Measurements from ENCODE around the gene MRPL32.

Gene MRPL32

DNA sequence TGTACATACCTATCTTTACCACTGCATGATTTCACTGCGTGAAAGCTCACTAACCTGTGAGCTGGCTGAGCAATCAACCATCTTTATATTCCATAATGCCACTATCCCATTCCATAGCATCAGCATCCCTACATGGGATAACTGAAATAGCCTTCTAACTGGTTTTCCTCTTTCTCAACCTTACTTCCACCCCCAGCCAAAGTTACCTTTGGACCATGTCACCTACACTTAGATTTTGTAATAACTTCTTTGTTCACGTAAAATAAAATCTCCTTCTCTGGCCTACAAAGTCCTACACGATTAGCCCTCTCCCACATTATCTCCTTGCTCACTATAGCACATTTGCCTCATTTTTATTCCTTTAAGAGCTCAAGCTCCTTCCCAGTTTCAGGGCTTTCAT lies 2.7 kb upstream of the MRPL32 start:
- Histone ChIP-seq H3K4me3 (ENCODE audit: low read length) (no peak overlapping the region), H3K4ac (ENCODE audit: low read depth, low read length) (no peak overlapping the region), H2AK5ac (ENCODE audit: low read length) (no peak overlapping the region), H4K8ac (ENCODE audit: low read depth, low read length) (no peak overlapping the region), H3K27ac (ENCODE audit: low read depth, low read length) (no peak overlapping the region), H3K4me1 (ENCODE audit: control insufficient read depth, low read depth, low read length) (peaks cover 5% of the 10 kb centered on the region), H3K18ac (ENCODE audit: low read length) (no peak overlapping the region), H2BK120ac (ENCODE audit: low read depth, low read length) (no peak overlapping the region), H4K5ac (ENCODE audit: low read length) (no peak overlapping the region), H3K27me3 (ENCODE audit: insufficient read depth, low read length, poor library complexity) (no peaks in the 10 kb centered on the region), H2BK5ac (ENCODE audit: low read length) (no peak overlapping the region), H3K36me3 (ENCODE audit: control insufficient read depth, insufficient read depth, low read length) (no peaks in the 10 kb centered on the region), H3K79me2 (ENCODE audit: control insufficient read depth, insufficient read depth, low read length) (peaks cover 69% of the 10 kb centered on the region), H3K4me2 (ENCODE audit: low read length) (no peak overlapping the region), H3K9ac (ENCODE audit: low read length) (peak overlapping the region; percentile 10), H3K23ac (ENCODE audit: low read length) (peak overlapping the region; percentile 30), H2BK15ac (replicated peaks; ENCODE audit: low read depth) (no peak overlapping the region), H3K56ac (ENCODE audit: low read length) (peak overlapping the region; percentile 34), H3K79me1 (ENCODE audit: low read length) (peaks cover 6% of the 10 kb centered on the region)
- 100% methylated on average over 1 of the region's 3 CpGs for WGBS (ENCODE audit: extremely low coverage, insufficient coverage, low lambda C conversion rate)
- DNase-seq, result no peak

DNA sequence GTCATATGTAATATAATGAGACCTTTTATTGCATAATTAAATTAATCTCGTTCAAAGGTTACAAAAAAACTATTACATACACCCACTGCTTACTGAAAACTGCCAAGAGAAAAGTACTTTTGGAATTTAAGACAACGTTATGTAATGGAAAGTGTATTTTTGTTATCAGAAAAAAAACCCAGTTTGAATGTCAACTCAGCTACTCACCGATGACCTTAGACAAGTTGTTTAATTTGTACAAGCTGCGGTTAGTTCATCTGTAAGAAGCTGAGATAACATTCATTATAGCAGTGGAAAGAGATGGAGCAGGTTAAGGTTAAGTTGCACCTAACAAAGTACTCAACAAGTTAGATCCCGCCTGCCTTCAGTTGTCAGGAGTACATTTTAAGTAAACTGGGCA lies 1.3 kb upstream of the MRPL32 start:
- Histone ChIP-seq H3K23ac (ENCODE audit: low read length) (no peak overlapping the region), H4K5ac (ENCODE audit: low read length) (no peak overlapping the region), H2BK15ac (replicated peaks; ENCODE audit: low read depth) (no peak overlapping the region), H3K56ac (ENCODE audit: low read length) (peak overlapping the region; percentile 100), H3K36me3 (ENCODE audit: control insufficient read depth, insufficient read depth, low read length) (peaks cover 2% of the 10 kb centered on the region), H3K18ac (ENCODE audit: low read length) (no peak overlapping the region), H3K27ac (ENCODE audit: low read depth, low read length) (no peak overlapping the region), H3K4me2 (ENCODE audit: low read length) (peak overlapping the region; percentile 89), H2BK5ac (ENCODE audit: low read length) (no peak overlapping the region), H2BK120ac (ENCODE audit: low read depth, low read length) (no peak overlapping the region), H3K27me3 (ENCODE audit: insufficient read depth, low read length, poor library complexity) (no peaks in the 10 kb centered on the region), H2AK5ac (ENCODE audit: low read length) (no peak overlapping the region), H3K79me2 (ENCODE audit: control insufficient read depth, insufficient read depth, low read length) (peaks cover 68% of the 10 kb centered on the region), H3K9ac (ENCODE audit: low read length) (peak overlapping the region; percentile 99), H3K4ac (ENCODE audit: low read depth, low read length) (no peak overlapping the region), H3K4me1 (ENCODE audit: control insufficient read depth, low read depth, low read length) (peaks cover 5% of the 10 kb centered on the region), H4K8ac (ENCODE audit: low read depth, low read length) (no peak overlapping the region), H3K4me3 (ENCODE audit: low read length) (peak overlapping the region; percentile 100), H3K79me1 (ENCODE audit: low read length) (peaks cover 5% of the 10 kb centered on the region)
- DNase-seq, result no peak
- WGBS (ENCODE audit: extremely low coverage, insufficient coverage, low lambda C conversion rate), result no CpG with 5 or more reads among the region's 5 CpGs

DNA sequence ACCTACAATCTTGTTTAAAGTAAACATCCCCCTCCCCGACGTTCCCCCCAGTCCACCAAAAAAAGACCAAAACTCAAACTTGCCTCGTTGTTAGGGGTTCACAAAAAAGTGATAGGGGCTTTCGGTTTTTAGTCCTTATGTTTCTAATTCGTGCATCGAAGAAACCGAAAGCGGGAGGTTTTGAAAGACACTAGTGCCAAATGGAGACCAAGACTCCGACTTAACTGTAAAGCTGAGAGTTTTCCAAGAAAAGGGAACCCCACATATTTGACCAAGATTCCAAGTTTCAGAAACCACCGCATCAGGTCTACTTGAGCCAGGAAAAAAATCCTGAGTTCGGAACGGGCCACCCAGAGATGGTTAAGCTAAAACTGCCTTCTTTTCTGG lies 736 bp upstream of the MRPL32 start:
- Histone ChIP-seq H3K36me3 (ENCODE audit: control insufficient read depth, insufficient read depth, low read length) (peaks cover 2% of the 10 kb centered on the region), H2BK15ac (replicated peaks; ENCODE audit: low read depth) (no peak overlapping the region), H2BK5ac (ENCODE audit: low read length) (peak overlapping the region; percentile 87), H3K4me2 (ENCODE audit: low read length) (peak overlapping the region; percentile 51), H3K27me3 (ENCODE audit: insufficient read depth, low read length, poor library complexity) (no peaks in the 10 kb centered on the region), H3K4ac (ENCODE audit: low read depth, low read length) (peak overlapping the region; percentile 6), H2BK120ac (ENCODE audit: low read depth, low read length) (no peak overlapping the region), H3K79me1 (ENCODE audit: low read length) (peaks cover 5% of the 10 kb centered on the region), H4K5ac (ENCODE audit: low read length) (no peak overlapping the region), H4K8ac (ENCODE audit: low read depth, low read length) (no peak overlapping the region), H3K56ac (ENCODE audit: low read length) (peak overlapping the region; percentile 100), H2AK5ac (ENCODE audit: low read length) (no peak overlapping the region), H3K9ac (ENCODE audit: low read length) (peak overlapping the region; percentile 99), H3K4me3 (ENCODE audit: low read length) (peak overlapping the region; percentile 100), H3K4me1 (ENCODE audit: control insufficient read depth, low read depth, low read length) (peaks cover 5% of the 10 kb centered on the region), H3K27ac (ENCODE audit: low read depth, low read length) (no peak overlapping the region), H3K23ac (ENCODE audit: low read length) (peak overlapping the region; percentile 60), H3K79me2 (ENCODE audit: control insufficient read depth, insufficient read depth, low read length) (peaks cover 68% of the 10 kb centered on the region), H3K18ac (ENCODE audit: low read length) (no peak overlapping the region)
- no peak for DNase-seq
- WGBS (ENCODE audit: extremely low coverage, insufficient coverage, low lambda C conversion rate), result no CpG with 5 or more reads among the region's 12 CpGs

DNA sequence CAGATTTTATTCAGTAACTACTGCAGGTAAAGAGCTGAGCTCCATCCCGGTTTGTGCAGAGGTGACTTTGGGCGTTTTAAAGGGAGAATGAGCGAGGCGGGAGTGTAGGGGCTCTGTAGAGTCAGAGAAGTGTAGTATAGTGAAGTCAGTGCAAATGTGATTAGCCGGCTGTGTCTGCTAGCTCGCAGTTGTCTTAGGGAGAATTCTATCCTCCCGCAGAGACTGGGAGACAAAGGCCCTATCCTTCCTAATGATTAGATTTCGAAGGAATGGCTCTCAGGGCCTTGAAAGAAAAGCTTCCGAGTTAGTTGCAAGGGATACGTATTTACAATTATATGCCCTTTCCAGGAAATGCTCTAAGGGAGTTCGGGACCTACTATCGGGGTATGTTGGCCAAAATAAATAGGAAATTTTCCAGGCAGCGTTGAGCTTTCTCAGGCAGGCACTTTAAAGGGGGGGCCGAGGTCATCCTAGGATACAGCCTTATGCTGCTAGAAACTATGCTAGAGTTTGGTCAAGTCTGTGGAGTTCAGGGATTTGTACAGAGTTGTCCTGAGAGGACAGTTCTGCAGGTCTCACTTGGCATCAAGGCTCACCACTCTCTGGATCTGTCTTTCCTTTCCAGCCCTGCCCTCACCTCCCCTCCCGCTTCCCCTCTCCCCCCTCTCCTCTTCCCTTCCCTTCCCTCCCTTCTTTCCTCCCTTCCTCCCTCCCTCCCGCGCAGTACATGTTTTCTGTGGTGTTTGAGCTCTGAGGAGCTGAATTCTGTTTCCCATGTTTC lies 825 bp downstream of the MRPL32 start:
- Histone ChIP-seq H3K4me1 (ENCODE audit: control insufficient read depth, low read depth, low read length) (peaks cover 5% of the 10 kb centered on the region), H3K4me3 (ENCODE audit: low read length) (peak overlapping the region; percentile 87), H3K23ac (ENCODE audit: low read length) (no peak overlapping the region), H2BK5ac (ENCODE audit: low read length) (no peak overlapping the region), H3K27ac (ENCODE audit: low read depth, low read length) (peak overlapping the region; percentile 6), H4K8ac (ENCODE audit: low read depth, low read length) (no peak overlapping the region), H2BK15ac (replicated peaks; ENCODE audit: low read depth) (no peak overlapping the region), H3K9ac (ENCODE audit: low read length) (peak overlapping the region; percentile 97), H3K27me3 (ENCODE audit: insufficient read depth, low read length, poor library complexity) (no peaks in the 10 kb centered on the region), H2AK5ac (ENCODE audit: low read length) (no peak overlapping the region), H4K5ac (ENCODE audit: low read length) (no peak overlapping the region), H2BK120ac (ENCODE audit: low read depth, low read length) (no peak overlapping the region), H3K36me3 (ENCODE audit: control insufficient read depth, insufficient read depth, low read length) (peaks cover 2% of the 10 kb centered on the region), H3K18ac (ENCODE audit: low read length) (peak overlapping the region; percentile 81), H3K79me2 (ENCODE audit: control insufficient read depth, insufficient read depth, low read length) (peaks cover 61% of the 10 kb centered on the region), H3K79me1 (ENCODE audit: low read length) (peaks cover 5% of the 10 kb centered on the region), H3K56ac (ENCODE audit: low read length) (peak overlapping the region; percentile 85), H3K4me2 (ENCODE audit: low read length) (peak overlapping the region; percentile 81), H3K4ac (ENCODE audit: low read depth, low read length) (peak overlapping the region; percentile 66)
- peak; percentile 63 for DNase-seq
- WGBS (ENCODE audit: extremely low coverage, insufficient coverage, low lambda C conversion rate), result no CpG with 5 or more reads among the region's 17 CpGs

DNA sequence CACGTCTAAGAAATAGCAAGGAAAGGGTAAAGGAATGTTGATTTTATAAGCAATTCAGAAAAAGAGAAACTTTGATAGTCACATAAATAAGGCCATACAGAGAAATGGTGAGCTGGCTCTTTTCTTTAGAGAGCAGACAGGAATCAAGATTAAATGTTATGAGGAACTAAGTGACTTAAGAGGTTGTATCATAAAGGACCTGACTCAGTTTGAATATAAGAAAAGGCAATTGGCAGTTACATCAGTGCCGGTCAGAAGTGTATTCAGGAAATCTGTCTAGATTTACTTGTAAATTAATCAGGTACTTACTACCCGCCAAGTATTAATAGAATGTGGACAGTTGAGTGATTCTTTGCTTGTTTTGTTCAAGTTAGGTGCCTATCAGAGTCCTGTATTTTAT lies 2.1 kb downstream of the MRPL32 start:
- H3K4me1 ChIP-seq (ENCODE audit: control insufficient read depth, low read depth, low read length), result peaks cover 4% of the 10 kb centered on the region
- H2BK120ac ChIP-seq (ENCODE audit: low read depth, low read length), result no peak overlapping the region
- no peak overlapping the region for H3K27ac ChIP-seq (ENCODE audit: low read depth, low read length)
- H3K4me2 ChIP-seq (ENCODE audit: low read length), result no peak overlapping the region
- peaks cover 3% of the 10 kb centered on the region for H3K79me1 ChIP-seq (ENCODE audit: low read length)
- no peak overlapping the region for H3K18ac ChIP-seq (ENCODE audit: low read length)
- no peak overlapping the region for H3K4me3 ChIP-seq (ENCODE audit: low read length)
- no peak overlapping the region for H2AK5ac ChIP-seq (ENCODE audit: low read length)
- H3K79me2 ChIP-seq (ENCODE audit: control insufficient read depth, insufficient read depth, low read length), result peaks cover 49% of the 10 kb centered on the region
- WGBS (ENCODE audit: extremely low coverage, insufficient coverage, low lambda C conversion rate), result no CpG with 5 or more reads among the region's 3 CpGs
- H3K4ac ChIP-seq (ENCODE audit: low read depth, low read length), result no peak overlapping the region
- H3K9ac ChIP-seq (ENCODE audit: low read length), result no peak overlapping the region
- no peak overlapping the region for H4K8ac ChIP-seq (ENCODE audit: low read depth, low read length)
- peaks cover 2% of the 10 kb centered on the region for H3K36me3 ChIP-seq (ENCODE audit: control insufficient read depth, insufficient read depth, low read length)
- no peak overlapping the region for H3K56ac ChIP-seq (ENCODE audit: low read length)
- no peak overlapping the region for H3K23ac ChIP-seq (ENCODE audit: low read length)
- H3K27me3 ChIP-seq (ENCODE audit: insufficient read depth, low read length, poor library complexity), result no peaks in the 10 kb centered on the region
- no peak overlapping the region for H4K5ac ChIP-seq (ENCODE audit: low read length)
- H2BK5ac ChIP-seq (ENCODE audit: low read length), result no peak overlapping the region
- no peak for DNase-seq
- no peak overlapping the region for H2BK15ac ChIP-seq (replicated peaks; ENCODE audit: low read depth)

DNA sequence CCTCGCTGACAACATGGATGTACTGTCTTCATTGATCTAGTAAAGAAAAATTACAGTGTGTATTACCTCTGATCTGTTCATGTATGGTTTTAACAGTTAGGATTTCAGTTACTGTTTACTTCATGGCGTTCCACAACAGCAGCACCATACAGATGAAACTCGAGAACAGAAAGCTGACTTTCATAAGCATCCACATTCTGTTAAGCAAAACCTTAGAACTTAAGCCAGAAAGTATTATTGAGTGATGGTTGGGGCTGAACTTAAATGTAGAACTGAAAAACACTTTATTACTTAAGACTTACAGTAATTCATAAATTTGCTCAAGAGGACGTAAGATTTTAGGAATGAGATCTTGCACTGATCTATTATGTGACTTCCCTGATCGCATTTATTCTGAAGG lies 3.7 kb downstream of the MRPL32 start:
- Histone ChIP-seq H3K27ac (ENCODE audit: low read depth, low read length) (no peak overlapping the region), H3K4me1 (ENCODE audit: control insufficient read depth, low read depth, low read length) (peaks cover 2% of the 10 kb centered on the region), H3K4me2 (ENCODE audit: low read length) (no peak overlapping the region), H3K9ac (ENCODE audit: low read length) (no peak overlapping the region), H2BK5ac (ENCODE audit: low read length) (no peak overlapping the region), H3K4ac (ENCODE audit: low read depth, low read length) (no peak overlapping the region), H3K79me2 (ENCODE audit: control insufficient read depth, insufficient read depth, low read length) (peaks cover 33% of the 10 kb centered on the region), H2AK5ac (ENCODE audit: low read length) (no peak overlapping the region), H3K56ac (ENCODE audit: low read length) (no peak overlapping the region), H2BK15ac (replicated peaks; ENCODE audit: low read depth) (no peak overlapping the region), H3K36me3 (ENCODE audit: control insufficient read depth, insufficient read depth, low read length) (peaks cover 2% of the 10 kb centered on the region), H3K23ac (ENCODE audit: low read length) (no peak overlapping the region), H2BK120ac (ENCODE audit: low read depth, low read length) (no peak overlapping the region), H3K18ac (ENCODE audit: low read length) (no peak overlapping the region), H3K27me3 (ENCODE audit: insufficient read depth, low read length, poor library complexity) (no peaks in the 10 kb centered on the region), H4K8ac (ENCODE audit: low read depth, low read length) (no peak overlapping the region), H4K5ac (ENCODE audit: low read length) (no peak overlapping the region), H3K79me1 (ENCODE audit: low read length) (peaks cover 3% of the 10 kb centered on the region), H3K4me3 (ENCODE audit: low read length) (no peak overlapping the region)
- WGBS (ENCODE audit: extremely low coverage, insufficient coverage, low lambda C conversion rate), result no CpG with 5 or more reads among the region's 5 CpGs
- no peak for DNase-seq

Measured in mesendoderm (in vitro differentiated cells).